Adrenal gland (tissue), 12 donors: ENCODE measurements around the gene EGFLAM. TPM values are rescaled to one million over a fixed set of nuclear protein-coding genes. Genes with fewer than 3 reads are reported as not detected.
A peak's percentile ranks its signal among the peaks of the same experiment; 100 is the strongest.

Experiments used
- DNase-seq, 7 donors: peaks; one replicate each; pipeline ENCODE4 v3.0.0-alpha.2; 2019 to 2020
- H3K27ac ChIP-seq, 5 donors: fragments of 200-600 bp; sonication (generic) in 4 of 5; 1 replicate in 3 of 5; 2 replicates in 2 of 5; pipeline versions ENCODE4 v1.5.1 to v1.8.0; 2016 to 2020; ENCODE audit warnings: mild to moderate bottlenecking in 1 of 5
- H3K27me3 ChIP-seq: fragments of 200-600 bp; 2 replicates; pipeline ENCODE4 v1.8.0; 2021
- H3K36me3 ChIP-seq, 2 donors: fragments of 200-600 bp; replicated peaks in 1 of 2; 1 replicate in 1 of 2; 2 replicates in 1 of 2; pipeline versions ENCODE4 v1.5.1 to v1.8.0; 2018 to 2022
- H3K4me1 ChIP-seq, 2 donors: fragments of 200-600 bp; replicated peaks in 1 of 2; 1 replicate in 1 of 2; 2 replicates in 1 of 2; pipeline versions ENCODE4 v1.5.1 to v1.8.0; 2018 to 2021
- H3K4me3 ChIP-seq, 4 donors: fragments of 200-600 bp; sonication (generic) in 3 of 4; one replicate each; pipeline ENCODE4 v1.5.1; 2016 to 2018
- H3K9me3 ChIP-seq, 3 donors: fragments of 200-600 bp; sonication (generic) in 1 of 3; replicated peaks in 1 of 3; 1 replicate in 2 of 3; 2 replicates in 1 of 3; pipeline versions ENCODE4 v1.5.1 to v1.8.0; 2016 to 2021
- CTCF ChIP-seq, 6 experiments: fragments of 450-650 bp in 4 of 6; fragments of 200-600 bp in 2 of 6; sonication (generic) in 1 of 6; IDR thresholded peaks; 1 replicate in 5 of 6; 2 replicates in 1 of 6; pipeline versions ENCODE4 v1.5.1 to v1.8.0; 2016 to 2021; ENCODE audit warnings: antibody characterized with exemption in 6 of 6, mild to moderate bottlenecking in 2 of 6, moderate library complexity in 1 of 6
- POLR2A ChIP-seq, 2 donors: fragments of 450-650 bp; IDR thresholded peaks; one replicate each; pipeline ENCODE4 v1.6.1; 2017; ENCODE audit warnings: antibody characterized with exemption in 2 of 2, mild to moderate bottlenecking in 2 of 2, moderate library complexity in 1 of 2
- WGBS, 4 donors: extraction: QIAGEN DNeasy Blood & Tissue Kit in 2 of 4; methylation state at CpG; one replicate each; pipeline versions ENCODE4 v1.1.5 to v1.1.7; 2013 to 2017; 5-methylcytosine and 5-hydroxymethylcytosine counted together
- intact Hi-C, 2 donors: fragments of 100-400 bp; cut with DNase I; formaldehyde crosslinking; loops; one replicate each; pipeline versions ENCODE4 v1.14.1 to v1.15.0; 2022 to 2023
- polyA plus RNA-seq, 3 donors: library from polyadenylated mRNA; stranded (reverse); fragments of 200-250 nt in 2 of 3; fragments of 350-450 nt in 1 of 3; fragmentation: Illumina TruSeq in 1 of 3; extraction: RNeasy Lipid Tissue Mini Kit (QIAGEN cat#74804) in 1 of 3; gene quantifications; one replicate each; pipeline ENCODE4 v1.2.3, GENCODE V29; 2013 to 2014
- total RNA-seq, 9 donors: library from RNA; depleted of rRNA in 4 of 9; stranded (reverse); fragments of >200 nt in 4 of 9; fragments of 120-200 nt in 1 of 9; fragmentation: NEBNext Ultra II Directional in 1 of 9; extraction: Animal tissue kit (Norgen Biotek cat#: 25700) in 1 of 9; gene quantifications; one replicate each; pipeline versions ENCODE4 v1.1.0 to v1.2.4, GENCODE V29; 2013 to 2023
- donor health status: healthy with polysubstance abuse.
- donor health status: Bipolar disorder and iron deficiency.
- donor health status: DM: yes; HTN: yes; CAD: no.
- donor health status: DM: no; HTN: no; CAD: no.
- donor health status: DM: no; HTN: no; CAD: no.
- donor health status: DM: yes; HTN: yes; CAD: no.

The EGFLAM gene
- total and polyA plus RNA-seq, 12 donors, result 4.4 to 29.0 (median 16.1) TPM

DNA sequence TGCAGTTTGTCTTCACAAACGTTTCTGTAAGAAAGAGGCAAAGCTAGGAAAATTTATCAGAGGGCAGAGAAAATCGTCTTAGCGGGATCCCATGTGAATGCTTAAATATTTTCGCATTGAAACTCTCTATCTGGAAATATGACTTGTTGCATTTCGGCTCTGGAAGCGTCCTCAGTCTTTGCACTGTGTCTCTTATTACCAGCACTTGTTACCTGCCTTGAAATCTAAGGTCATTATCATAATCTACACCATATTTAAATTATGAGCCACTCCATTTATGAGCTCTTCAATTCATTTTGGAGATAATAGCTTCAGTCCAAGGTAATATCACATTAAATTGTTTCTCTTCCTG is 1.4 kb downstream of the EGFLAM start:
- Histone ChIP-seq H3K27ac (no peak overlapping the region), H3K4me1 (peaks cover 9 to 16% of the 10 kb centered on the region in 2 donors), H3K36me3 (no peaks in the 10 kb centered on the region), H3K27me3 (peaks cover 11% of the 10 kb centered on the region), H3K4me3 (no peak overlapping the region), H3K9me3 (no peaks in the 10 kb centered on the region)
- TF ChIP-seq CTCF (IDR thresholded peaks at IDR 0.05) (no peak), POLR2A (IDR thresholded peaks at IDR 0.05) (no peak)
- WGBS, 4 donors, result 68 to 71% (median 69%) methylated on average over 6 of the region's 6 CpGs
- intact Hi-C loops, result no loop called here
- DNase-seq, result no peak

DNA sequence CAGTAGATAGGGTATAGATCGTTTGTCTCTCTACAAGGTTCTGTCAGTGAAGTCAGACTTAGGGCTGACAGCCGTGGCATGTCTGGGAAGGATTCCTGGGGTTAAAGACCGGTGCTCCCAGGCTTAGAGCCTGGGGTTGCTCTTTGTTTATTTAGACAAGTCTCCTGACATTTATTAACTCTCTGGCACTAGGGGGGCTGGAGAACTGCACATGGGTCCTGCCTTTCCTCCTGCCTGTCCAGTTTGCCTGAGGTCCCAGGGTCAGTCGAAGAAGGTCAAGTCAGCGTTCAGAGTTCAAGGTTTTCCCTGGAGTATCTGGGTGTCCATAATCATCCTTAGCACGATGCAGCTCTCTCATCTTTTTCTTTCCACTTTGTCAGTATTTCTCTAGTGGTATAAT is 5.6 kb downstream of the EGFLAM start:
- H3K27me3 ChIP-seq, result no peaks in the 10 kb centered on the region
- WGBS, 4 donors, result 26 to 30% (median 29%) methylated on average over 6 of the region's 6 CpGs

DNA sequence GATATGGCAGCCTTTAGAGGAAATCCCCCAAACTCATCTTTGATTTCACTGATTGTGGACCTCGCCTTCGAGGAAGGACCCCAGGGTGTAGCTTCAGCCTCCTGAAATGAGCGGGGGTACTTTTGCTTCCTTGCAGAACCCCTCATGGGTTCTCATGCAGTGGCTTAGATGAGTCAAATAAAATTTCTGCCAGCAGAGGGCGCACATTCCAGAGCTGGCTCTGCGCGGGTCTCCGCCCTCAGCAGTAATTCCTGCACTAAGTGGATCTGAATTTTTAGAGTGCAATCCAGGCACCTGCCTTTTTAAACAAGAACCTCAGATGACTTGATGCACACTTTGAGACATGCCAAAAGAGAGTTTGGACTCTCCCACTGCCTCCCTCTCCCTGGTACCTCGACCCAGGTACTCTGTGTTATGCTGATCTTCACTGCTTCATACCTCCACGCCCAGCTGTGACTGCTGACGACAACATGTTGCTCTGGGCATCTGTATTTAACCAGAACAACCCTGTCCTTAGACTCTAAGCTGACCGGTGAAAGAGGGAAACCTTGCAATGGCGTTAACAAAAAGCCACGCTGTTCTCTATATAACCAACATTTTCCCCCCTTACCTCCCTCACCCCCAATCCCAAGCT is 7.3 kb downstream of the EGFLAM start:
- TF ChIP-seq POLR2A (IDR thresholded peaks at IDR 0.05) (no peak), CTCF (IDR thresholded peaks at IDR 0.05) (peak; percentile 39 to 89 (median 64))
- 30 to 33% (median 30%) methylated on average over 12 to 13 of the region's 13 CpGs for WGBS, 4 donors
- H3K27ac ChIP-seq, result no peak overlapping the region
- H3K9me3 ChIP-seq, result no peaks in the 10 kb centered on the region
- intact Hi-C loops, result no loop called here
- no peaks in the 10 kb centered on the region for H3K4me1 ChIP-seq
- DNase-seq, result peak; percentile 55 to 86 (median 64)
- H3K36me3 ChIP-seq, result no peaks in the 10 kb centered on the region
- H3K4me3 ChIP-seq, result no peak overlapping the region
- H3K27me3 ChIP-seq, result no peaks in the 10 kb centered on the region

More for the DNA sequence above, 5.6 kb downstream of the EGFLAM start:
- Histone ChIP-seq H3K4me3 (no peak overlapping the region), H3K4me1 (peaks cover 0 to under 1% of the 10 kb centered on the region in 2 donors), H3K36me3 (no peaks in the 10 kb centered on the region), H3K9me3 (no peaks in the 10 kb centered on the region), H3K27ac (no peak overlapping the region)
- intact Hi-C loops, result no loop called here
- no peak for DNase-seq
- TF ChIP-seq POLR2A (IDR thresholded peaks at IDR 0.05) (no peak), CTCF (IDR thresholded peaks at IDR 0.05) (no peak)

DNA sequence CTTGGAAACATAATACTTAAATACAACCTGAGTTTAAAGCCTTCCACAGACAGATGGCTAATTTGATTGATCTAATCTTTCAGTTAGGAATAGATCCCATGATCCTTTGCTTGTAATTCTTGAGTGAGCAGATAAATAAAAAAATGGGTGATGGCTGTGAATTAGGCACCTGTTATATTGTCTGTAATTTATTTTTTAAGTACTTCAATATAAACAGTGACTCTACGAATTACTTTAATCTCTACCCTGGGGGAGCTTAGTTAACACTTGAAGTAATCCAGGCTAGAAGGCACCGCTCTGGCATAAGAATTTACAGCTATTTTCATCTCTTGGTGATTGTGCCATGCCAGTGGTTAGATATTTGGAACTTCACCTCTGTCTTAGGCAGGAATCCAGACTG is 9.0 kb downstream of the EGFLAM start:
- intact Hi-C loops, result no loop called here
- TF ChIP-seq CTCF (IDR thresholded peaks at IDR 0.05) (no peak), POLR2A (IDR thresholded peaks at IDR 0.05) (no peak)

More for the DNA sequence above, 9.0 kb downstream of the EGFLAM start:
- no peak overlapping the region for H3K27ac ChIP-seq
- H3K9me3 ChIP-seq, result no peaks in the 10 kb centered on the region
- no peak for DNase-seq
- no peak overlapping the region for H3K4me3 ChIP-seq
- no peaks in the 10 kb centered on the region for H3K36me3 ChIP-seq
- H3K27me3 ChIP-seq, result no peaks in the 10 kb centered on the region
- H3K4me1 ChIP-seq, result no peaks in the 10 kb centered on the region
- 70 to 79% (median 72%) methylated on average over 2 of the region's 2 CpGs for WGBS, 4 donors
